Stimulated activated CD4-positive, alpha-beta T cell treated with anti-CD3 and anti-CD28 coated beads, Interleukin-4, amount 100 ng/mL, for 4 hours (primary cell): ENCODE results near the gene OR6J1.
A peak's percentile ranks its signal among the peaks of the same experiment; 100 is the strongest.
"Not testable (repeated sequence)": the region's sequence is repeated elsewhere in the genome, so short reads cannot be mapped to it uniquely, and the experiment has no call there.

Experiments used
- DNase-seq, 2 experiments: peaks; one replicate each; pipeline ENCODE4 v3.0.0-alpha.2; 2020

Gene OR6J1

DNA sequence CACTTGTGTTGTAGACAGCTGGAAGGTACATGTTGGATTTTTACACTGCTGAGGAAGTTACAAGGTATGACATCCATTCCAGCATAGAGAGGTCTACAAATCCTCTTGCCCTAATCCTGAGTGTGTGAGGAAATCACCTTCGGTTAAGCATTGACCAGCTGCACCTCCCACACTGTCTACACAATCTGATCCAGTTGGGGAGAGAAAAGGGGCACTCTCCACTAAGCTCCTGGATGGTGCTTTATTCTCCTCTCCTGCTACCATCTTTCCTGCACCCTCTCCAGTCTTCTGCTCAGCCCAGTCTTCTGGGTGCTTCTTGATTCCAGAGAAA, at the start of gene OR6J1:
OR6J1 (minus strand) TSS at position 48 of the 331 bp plus-strand sequence. CDS start 9,541 bp downstream, outside the sequence.
- no peak for DNase-seq

GRCh38 chr14:22692194-22692593, 48.0 kb upstream of the OR6J1 start:
- no peak for DNase-seq

GRCh38 chr14:22691171-22691570, 47.0 kb upstream of the OR6J1 start:
- no peak for DNase-seq

- no peak for DNase-seq
Measured at GRCh38 chr14:22689199-22689598, 45.0 kb upstream of the OR6J1 start.

GRCh38 chr14:22687969-22688368, 43.8 kb upstream of the OR6J1 start:
- DNase-seq = not testable (repeated sequence)

GRCh38 chr14:22686176-22686611, 42.0 kb upstream of the OR6J1 start:
- not testable (repeated sequence) for DNase-seq

DNA sequence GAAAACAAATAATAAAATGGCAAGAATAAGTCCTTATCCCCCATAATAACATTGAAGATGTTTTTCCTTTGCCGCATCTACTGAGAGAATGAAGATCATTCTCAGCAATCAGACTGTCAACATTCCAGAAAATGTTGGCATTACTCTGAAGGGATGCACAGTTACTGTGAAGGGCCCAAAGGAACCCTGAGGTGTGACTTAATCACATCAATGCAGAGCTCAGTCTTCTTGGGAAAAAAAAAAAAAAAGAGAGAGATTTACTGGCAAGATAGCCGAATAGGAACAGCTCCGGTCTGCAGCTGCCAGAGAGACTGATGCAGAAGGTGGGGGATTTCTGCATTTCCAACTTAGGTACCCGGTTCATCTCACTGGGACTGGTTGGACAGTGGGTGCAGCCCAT, 41.3 kb upstream of the OR6J1 start:
- DNase-seq = no peak

GRCh38 chr14:22683428-22683827, 39.3 kb upstream of the OR6J1 start:
- DNase-seq = not testable (repeated sequence)

GRCh38 chr14:22678221-22678620, 34.1 kb upstream of the OR6J1 start:
- DNase-seq = no peak

DNA sequence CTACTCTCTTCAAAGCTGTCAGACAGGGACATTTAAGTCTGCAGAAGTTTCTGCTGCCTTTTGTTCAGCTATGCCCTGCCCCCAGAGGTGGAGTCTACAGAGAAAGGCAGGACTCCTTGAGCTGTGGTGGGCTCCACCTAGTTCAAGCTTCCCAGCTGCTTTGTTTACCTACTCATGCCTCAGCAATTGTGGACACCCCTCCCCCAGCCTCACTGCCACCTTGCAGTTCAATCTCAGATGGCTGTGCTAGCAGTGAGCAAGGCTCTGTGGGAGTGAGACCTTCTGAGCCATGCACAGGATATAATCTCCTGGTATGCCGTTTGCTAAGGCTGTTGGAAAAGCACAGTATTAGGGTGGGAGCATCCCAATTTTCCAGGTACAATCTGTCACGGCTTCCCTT, 33.4 kb upstream of the OR6J1 start:
- not testable (repeated sequence) for DNase-seq

GRCh38 chr14:22671622-22672021, 27.5 kb upstream of the OR6J1 start:
- no peak for DNase-seq

GRCh38 chr14:22668863-22669262, 24.7 kb upstream of the OR6J1 start:
- DNase-seq = no peak

DNA sequence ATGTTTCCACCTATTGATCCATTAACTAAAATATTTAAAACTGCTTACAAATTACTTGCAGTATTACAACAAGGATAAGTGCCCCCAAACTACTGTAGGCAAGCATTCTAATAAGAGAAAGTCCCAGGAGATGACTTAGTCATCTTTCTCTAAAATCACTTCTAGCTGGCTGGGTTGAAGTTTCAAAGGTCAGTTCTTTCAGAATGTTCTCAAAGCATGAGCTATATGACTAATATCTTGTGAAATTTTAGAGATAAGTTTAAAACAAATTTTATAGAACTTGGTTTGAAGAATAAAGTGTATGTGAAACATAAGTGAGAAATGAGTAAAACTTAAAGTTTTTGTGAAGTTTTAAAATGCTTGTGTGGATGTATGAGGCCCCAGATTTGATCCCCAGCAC, 24.3 kb upstream of the OR6J1 start:
- DNase-seq = no peak

DNA sequence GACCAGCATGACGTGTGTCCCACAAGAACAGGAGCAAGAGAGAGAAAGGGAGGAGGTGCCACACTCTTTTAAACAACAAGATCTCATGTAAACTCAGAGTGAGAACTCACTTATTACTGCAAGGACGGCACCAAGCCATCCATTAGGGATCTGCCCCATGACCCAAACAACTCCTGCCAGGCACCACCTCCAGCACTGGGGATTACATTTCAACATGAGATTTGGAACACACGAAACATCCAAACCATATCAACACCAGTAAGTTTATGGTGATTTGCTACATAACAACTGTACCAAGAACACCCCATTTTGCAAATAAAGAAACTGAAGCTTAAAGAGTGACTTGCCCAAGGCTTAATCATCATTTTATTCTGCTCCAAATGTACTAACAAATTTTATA, 23.7 kb upstream of the OR6J1 start:
- DNase-seq = no peak

DNA sequence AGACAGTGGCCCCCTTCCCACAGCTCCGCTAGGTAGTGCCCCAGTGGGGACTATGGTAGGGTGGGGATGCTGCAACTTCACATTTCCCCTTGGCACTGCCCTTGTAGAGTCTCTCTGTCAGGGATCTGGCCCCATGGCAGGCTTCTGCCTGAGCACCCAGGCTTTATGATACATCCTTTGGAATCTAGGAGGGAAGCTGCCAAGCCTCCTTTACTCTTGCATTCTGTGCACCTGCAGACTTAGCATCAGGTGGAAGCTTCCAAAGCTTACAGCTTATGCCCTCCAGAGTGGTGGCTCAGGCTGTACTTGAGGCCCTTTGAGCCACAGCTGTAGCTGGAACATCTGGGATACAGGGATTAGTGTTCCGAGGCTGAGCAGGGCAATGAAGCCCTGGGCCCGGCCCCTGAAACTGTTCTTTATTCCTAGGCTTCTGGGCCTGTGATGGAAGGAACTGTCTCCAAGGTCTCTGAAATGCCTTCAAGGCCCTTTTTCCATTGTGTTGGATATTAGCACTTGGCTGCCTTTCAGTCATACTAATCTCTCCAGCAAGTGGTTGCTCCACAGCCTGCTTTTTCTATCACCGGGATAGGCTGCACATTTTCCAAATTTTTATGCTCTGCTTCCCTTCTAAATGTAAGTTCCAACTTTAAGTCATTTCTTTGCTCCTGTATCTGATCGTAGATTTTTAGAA, 22.2 kb upstream of the OR6J1 start:
- no peak for DNase-seq

DNA sequence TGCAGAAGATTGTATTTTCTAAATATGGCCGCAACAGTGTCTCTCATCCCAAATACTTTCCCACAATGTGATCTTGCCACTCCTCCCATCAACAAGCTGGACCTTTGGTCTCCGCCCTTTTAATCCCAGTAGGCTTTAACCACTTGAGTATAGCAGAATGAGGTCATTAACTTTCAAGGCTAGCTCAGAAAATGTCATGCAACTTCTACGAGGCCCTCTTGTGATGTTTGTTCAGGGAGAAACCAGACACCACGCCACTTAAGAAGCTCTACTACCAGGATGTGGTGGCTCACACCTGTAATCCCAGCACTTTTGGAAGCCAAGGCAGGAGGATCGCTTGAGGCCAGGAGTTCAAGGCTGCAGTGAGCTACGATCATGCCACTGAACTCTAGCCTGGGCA, 20.1 kb upstream of the OR6J1 start:
- no peak for DNase-seq

GRCh38 chr14:22660654-22661053, 16.5 kb upstream of the OR6J1 start:
- no peak for DNase-seq

- no peak for DNase-seq
Measured at GRCh38 chr14:22658946-22659345, 14.8 kb upstream of the OR6J1 start.

DNA sequence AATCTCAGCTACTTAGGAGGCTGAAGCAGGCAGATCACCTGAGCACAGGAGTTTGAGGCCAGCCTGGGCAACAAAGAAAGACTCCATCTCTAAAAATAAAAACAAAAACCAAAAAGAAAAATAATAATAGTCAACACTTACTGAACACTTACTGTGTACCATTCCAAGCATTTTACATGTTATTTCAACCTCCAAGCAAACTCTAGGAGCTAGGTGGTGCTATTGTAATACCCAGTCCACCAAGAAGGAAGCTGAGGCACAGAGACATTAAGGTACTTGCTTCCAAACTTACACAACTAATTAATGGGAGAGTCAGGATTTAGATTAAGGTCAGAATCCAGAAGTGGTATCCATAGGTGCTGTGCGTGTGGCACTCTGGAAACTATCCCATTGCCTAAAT, 13.7 kb upstream of the OR6J1 start:
- no peak for DNase-seq

DNA sequence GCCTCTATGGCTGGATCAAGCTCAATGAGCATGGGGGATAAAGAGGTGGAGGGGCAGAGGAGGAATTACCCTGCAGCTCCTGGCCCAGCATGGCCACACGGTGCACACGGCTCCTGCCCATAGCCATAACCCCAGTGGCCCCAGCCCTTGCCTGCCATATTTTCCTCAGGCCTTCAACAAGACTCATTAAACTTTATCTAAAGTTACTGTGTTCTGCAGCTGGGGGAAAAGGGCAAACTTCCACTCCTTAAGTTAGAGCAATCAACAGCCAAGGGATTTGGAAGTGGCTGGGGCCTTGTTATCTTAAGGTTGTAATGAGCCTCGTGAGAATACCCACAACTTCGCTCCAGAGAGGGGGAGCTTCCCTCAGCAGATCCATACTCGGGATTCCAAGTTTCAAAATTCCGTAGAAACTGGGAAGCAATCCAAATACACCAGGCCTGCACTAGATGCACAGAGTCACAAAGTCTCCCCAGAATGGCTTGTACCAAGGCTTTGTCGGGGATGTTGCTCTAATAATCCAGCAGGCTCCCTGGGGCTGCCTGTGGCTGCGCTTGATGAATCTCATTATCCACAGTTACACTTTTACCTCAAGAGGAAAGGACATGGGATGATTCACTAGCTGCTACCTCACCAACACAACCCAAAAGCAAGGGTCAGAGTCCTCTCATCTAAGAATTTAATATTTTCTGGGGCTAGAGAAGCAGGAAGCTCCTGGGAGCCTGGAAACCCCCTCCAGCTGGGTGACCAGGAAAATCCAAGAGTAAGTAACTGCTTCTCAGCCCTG, 13.0 kb upstream of the OR6J1 start:
- no peak for DNase-seq

GRCh38 chr14:22656226-22656625, 12.1 kb upstream of the OR6J1 start:
- DNase-seq = no peak

DNA sequence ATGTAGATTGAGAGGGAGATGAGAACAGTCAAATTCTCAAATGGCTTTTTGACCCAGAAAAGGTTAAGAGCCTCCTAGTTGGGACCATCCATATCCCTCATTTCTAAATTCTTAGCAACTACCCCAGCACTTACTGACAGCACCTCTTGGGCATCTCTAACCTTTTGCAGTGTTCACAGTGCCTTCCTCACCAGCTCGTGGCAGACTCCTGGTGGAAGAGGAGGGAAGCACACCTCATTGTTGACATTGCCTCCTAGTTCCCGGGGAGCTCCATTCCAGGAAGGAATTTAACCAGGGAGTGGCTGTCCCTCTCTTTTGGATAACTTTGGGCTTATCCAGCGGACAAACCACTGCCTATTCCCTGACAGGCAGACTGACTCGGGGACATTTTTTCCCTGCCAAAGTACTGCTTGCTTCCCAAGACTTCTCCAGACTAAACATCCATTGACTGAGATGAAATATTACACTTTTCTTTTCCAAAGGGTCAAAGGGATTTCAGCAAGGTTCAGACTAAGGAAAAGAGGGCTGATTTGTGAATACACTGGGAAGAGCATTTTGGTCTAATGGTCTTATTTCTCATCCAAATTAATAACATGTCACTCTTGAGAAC, 9.0 kb upstream of the OR6J1 start:
- DNase-seq = peak; percentile 25 to 29

GRCh38 chr14:22651586-22651985, 7.4 kb upstream of the OR6J1 start:
- no peak for DNase-seq

GRCh38 chr14:22650960-22651521, 6.9 kb upstream of the OR6J1 start:
- DNase-seq = no peak
